Thyroid gland (tissue), 4 donors: ENCODE measurements around the gene XYLT2. TPM values are rescaled to one million over a fixed set of nuclear protein-coding genes. Genes with fewer than 3 reads are reported as not detected.

Source experiments
- DNase-seq, 2 donors: peaks; one replicate each; pipeline ENCODE4 v3.0.0-alpha.2; 2019
- H3K27ac ChIP-seq, 3 donors: fragments of 200-600 bp; sonication (generic); 1 replicate in 2 of 3; 2 replicates in 1 of 3; pipeline ENCODE4 v1.5.1; 2016 to 2019; ENCODE audit warnings: mild to moderate bottlenecking in 1 of 3, moderate library complexity in 1 of 3
- H3K27me3 ChIP-seq: fragments of 200-600 bp; sonication (generic); one replicate; pipeline ENCODE4 v1.5.1; 2019
- H3K36me3 ChIP-seq, 2 donors: fragments of 200-600 bp; sonication (generic); one replicate each; pipeline ENCODE4 v1.5.1; 2016 to 2019
- H3K4me1 ChIP-seq, 2 donors: fragments of 200-600 bp; sonication (generic); one replicate each; pipeline ENCODE4 v1.5.1; 2017 to 2019
- H3K4me3 ChIP-seq, 3 donors: fragments of 200-600 bp; sonication (generic); replicated peaks in 1 of 3; 1 replicate in 2 of 3; 2 replicates in 1 of 3; pipeline ENCODE4 v1.5.1; 2016; ENCODE audit warnings: mild to moderate bottlenecking in 1 of 3
- H3K9me3 ChIP-seq: fragments of 200-600 bp; sonication (generic); one replicate; pipeline ENCODE4 v1.5.1; 2017
- CTCF ChIP-seq, 6 experiments: fragments of 200-600 bp in 3 of 6; fragments of 450-650 bp in 3 of 6; sonication (generic) in 3 of 6; IDR thresholded peaks; one replicate each; pipeline ENCODE4 v1.5.1; 2016 to 2019; ENCODE audit warnings: antibody characterized with exemption in 6 of 6, mild to moderate bottlenecking in 2 of 6, inconsistent platforms in 1 of 6, moderate library complexity in 1 of 6
- POLR2A ChIP-seq, 2 donors: fragments of 450-650 bp; IDR thresholded peaks; one replicate each; pipeline ENCODE4 v1.6.1; 2017; ENCODE audit warnings: antibody characterized with exemption in 2 of 2, mild to moderate bottlenecking in 2 of 2, moderate library complexity in 1 of 2
- WGBS, 2 donors: methylation state at CpG; one replicate each; pipeline ENCODE4 v1.1.5; 2017; 5-methylcytosine and 5-hydroxymethylcytosine counted together
- intact Hi-C: fragments of 100-400 bp; cut with DNase I; formaldehyde crosslinking; loops from one replicate; pipeline ENCODE4 v1.15.1; 2023
- total RNA-seq, 4 donors: library from RNA; depleted of rRNA; stranded (reverse); fragments of >200 nt; gene quantifications; one replicate each; pipeline ENCODE4 v1.2.3, GENCODE V29; 2016

Gene XYLT2
- total RNA-seq, 4 donors from 2014 or later = 22.4 to 33.4 (median 28.8) TPM

- no peaks in the 10 kb centered on the region for H3K9me3 ChIP-seq
- intact Hi-C loops = no loop called here
- 45 to 46% methylated on average over 13 to 14 of the region's 17 CpGs for WGBS, 2 donors
- H3K27me3 ChIP-seq = no peaks in the 10 kb centered on the region
- peaks cover 15 to 17% of the 10 kb centered on the region in 2 donors for H3K4me1 ChIP-seq
- peak overlapping the region in 1 of 3 donors; percentile 3 for H3K27ac ChIP-seq
- no peaks in the 10 kb centered on the region for H3K36me3 ChIP-seq
- peak overlapping the region in 2 of 3 donors; percentile 62 to 85 for H3K4me3 ChIP-seq
- TF ChIP-seq CTCF (IDR thresholded peaks at IDR 0.05) (no peak), POLR2A (IDR thresholded peaks at IDR 0.05) (no peak)
- no peak for DNase-seq
Measured at GRCh38 chr17:50347117-50347893, 1.4 kb downstream of the XYLT2 start.

- Histone ChIP-seq H3K36me3 (no peaks in the 10 kb centered on the region), H3K27me3 (no peaks in the 10 kb centered on the region), H3K4me1 (peaks cover 15 to 17% of the 10 kb centered on the region in 2 donors), H3K27ac (no peak overlapping the region), H3K4me3 (no peak overlapping the region), H3K9me3 (no peaks in the 10 kb centered on the region)
- intact Hi-C loops = no loop called here
- DNase-seq = no peak
- 76 to 85% methylated on average over 3 of the region's 3 CpGs for WGBS, 2 donors
- TF ChIP-seq CTCF (IDR thresholded peaks at IDR 0.05) (no peak), POLR2A (IDR thresholded peaks at IDR 0.05) (no peak)
Measured at GRCh38 chr17:50347894-50348291, 2.0 kb downstream of the XYLT2 start.

GRCh38 chr17:50348522-50349242, 2.8 kb downstream of the XYLT2 start:
- TF ChIP-seq POLR2A (IDR thresholded peaks at IDR 0.05) = no peak
- no peak for TF ChIP-seq CTCF (IDR thresholded peaks at IDR 0.05)
- Histone ChIP-seq H3K4me3 (no peak overlapping the region), H3K9me3 (no peaks in the 10 kb centered on the region), H3K27me3 (no peaks in the 10 kb centered on the region), H3K4me1 (peaks cover 15 to 17% of the 10 kb centered on the region in 2 donors), H3K36me3 (peaks cover 0 to 3% of the 10 kb centered on the region in 2 donors), H3K27ac (no peak overlapping the region)
- intact Hi-C loops = no loop called here
- DNase-seq = no peak
- 36 to 67% methylated on average over 6 to 7 of the region's 7 CpGs for WGBS, 2 donors

- Histone ChIP-seq H3K9me3 (no peaks in the 10 kb centered on the region), H3K36me3 (peaks cover 0 to 7% of the 10 kb centered on the region in 2 donors), H3K27ac (no peak overlapping the region), H3K27me3 (no peaks in the 10 kb centered on the region), H3K4me3 (no peak overlapping the region), H3K4me1 (peaks cover 15 to 17% of the 10 kb centered on the region in 2 donors)
- DNase-seq = no peak
- 97 to 99% methylated on average over 5 of the region's 5 CpGs for WGBS, 2 donors
- intact Hi-C loops = no loop called here
- TF ChIP-seq CTCF (IDR thresholded peaks at IDR 0.05) = no peak
- no peak for TF ChIP-seq POLR2A (IDR thresholded peaks at IDR 0.05)
Measured at GRCh38 chr17:50349243-50349600, 3.3 kb downstream of the XYLT2 start.

GRCh38 chr17:50350733-50351132, 4.8 kb downstream of the XYLT2 start:
- no peak for DNase-seq
- WGBS, 2 donors = 92 to 94% methylated on average over 2 of the region's 2 CpGs

More at GRCh38 chr17:50350733-50351132, 4.8 kb downstream of the XYLT2 start:
- H3K4me1 ChIP-seq = peaks cover 8 to 11% of the 10 kb centered on the region in 2 donors
- peaks cover under 1 to 11% of the 10 kb centered on the region in 2 donors for H3K36me3 ChIP-seq
- no peaks in the 10 kb centered on the region for H3K27me3 ChIP-seq
- H3K9me3 ChIP-seq = no peaks in the 10 kb centered on the region
- intact Hi-C loops = no loop called here
- no peak overlapping the region for H3K4me3 ChIP-seq
- TF ChIP-seq CTCF (IDR thresholded peaks at IDR 0.05) (no peak), POLR2A (IDR thresholded peaks at IDR 0.05) (no peak)
- H3K27ac ChIP-seq = no peak overlapping the region
